DND-41 (cell line): ENCODE results near the gene DLGAP1.

Experiments
- EZH2 ChIP-seq: IDR thresholded peaks from 3 replicates; pipeline ENCODE4 v1.6.1; 2012; ENCODE audit warnings: borderline replicate concordance, low read depth, mild to moderate bottlenecking, moderate library complexity, low read length, inconsistent platforms; ENCODE audit not compliant: severe bottlenecking
- TF ChIP-seq, protein P1 (sequence below): IDR thresholded peaks from 2 replicates; pipeline ENCODE4 v1.5.1; 2012; ENCODE audit warnings: borderline replicate concordance, low read length, moderate library complexity, mild to moderate bottlenecking; ENCODE audit not compliant: poor library complexity, severe bottlenecking; ENCODE audit errors: extremely low read depth

- TF ChIP-seq, protein P1, sequence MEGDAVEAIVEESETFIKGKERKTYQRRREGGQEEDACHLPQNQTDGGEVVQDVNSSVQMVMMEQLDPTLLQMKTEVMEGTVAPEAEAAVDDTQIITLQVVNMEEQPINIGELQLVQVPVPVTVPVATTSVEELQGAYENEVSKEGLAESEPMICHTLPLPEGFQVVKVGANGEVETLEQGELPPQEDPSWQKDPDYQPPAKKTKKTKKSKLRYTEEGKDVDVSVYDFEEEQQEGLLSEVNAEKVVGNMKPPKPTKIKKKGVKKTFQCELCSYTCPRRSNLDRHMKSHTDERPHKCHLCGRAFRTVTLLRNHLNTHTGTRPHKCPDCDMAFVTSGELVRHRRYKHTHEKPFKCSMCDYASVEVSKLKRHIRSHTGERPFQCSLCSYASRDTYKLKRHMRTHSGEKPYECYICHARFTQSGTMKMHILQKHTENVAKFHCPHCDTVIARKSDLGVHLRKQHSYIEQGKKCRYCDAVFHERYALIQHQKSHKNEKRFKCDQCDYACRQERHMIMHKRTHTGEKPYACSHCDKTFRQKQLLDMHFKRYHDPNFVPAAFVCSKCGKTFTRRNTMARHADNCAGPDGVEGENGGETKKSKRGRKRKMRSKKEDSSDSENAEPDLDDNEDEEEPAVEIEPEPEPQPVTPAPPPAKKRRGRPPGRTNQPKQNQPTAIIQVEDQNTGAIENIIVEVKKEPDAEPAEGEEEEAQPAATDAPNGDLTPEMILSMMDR = no peak
- TF ChIP-seq EZH2 = no peak
Observed at GRCh38 chr18:3979024-3979423, 476.1 kb downstream of the DLGAP1 start.
